NCI-H1436 (cell line): Measurements from ENCODE around the gene ZC3H10.
"Not testable (repeated sequence)": the region's sequence is repeated elsewhere in the genome, so short reads cannot be mapped to it uniquely, and the experiment has no call there.

Experiments
- DNase-seq: peaks from one replicate; lab custom pipeline; 2025; lab: John Stamatoyannopoulos, UW

ZC3H10 gene

GRCh38 chr12:56117778-56118687 lies at the start of gene ZC3H10:
ZC3H10 (plus strand) TSS chr12:56118266; CDS start chr12:56120563, 2,297 bp downstream.
- DNase-seq = peak; percentile 100

- no peak for DNase-seq
Measured at GRCh38 chr12:56071648-56072047, 46.4 kb upstream of the ZC3H10 start.

- DNase-seq = no peak
Measured at GRCh38 chr12:56074396-56074795, 43.7 kb upstream of the ZC3H10 start.

GRCh38 chr12:56077966-56078365 lies 40.1 kb upstream of the ZC3H10 start:
- not testable (repeated sequence) for DNase-seq

- no peak for DNase-seq
Measured at GRCh38 chr12:56078427-56078826, 39.6 kb upstream of the ZC3H10 start.

GRCh38 chr12:56078931-56079722 lies 38.9 kb upstream of the ZC3H10 start:
- DNase-seq = peak; percentile 31

GRCh38 chr12:56079723-56080555 lies 38.1 kb upstream of the ZC3H10 start, which contains the start of gene ERBB3:
ERBB3 (plus strand) TSS chr12:56080165; CDS start chr12:56080301, 136 bp downstream.
- peak; percentile 60 for DNase-seq

GRCh38 chr12:56080556-56081138 lies 37.4 kb upstream of the ZC3H10 start:
- no peak for DNase-seq

- no peak for DNase-seq
Measured at GRCh38 chr12:56081393-56082347, 36.4 kb upstream of the ZC3H10 start.

GRCh38 chr12:56082382-56082781 lies 35.7 kb upstream of the ZC3H10 start:
- no peak for DNase-seq

GRCh38 chr12:56082967-56083366 lies 35.1 kb upstream of the ZC3H10 start:
- DNase-seq = no peak

GRCh38 chr12:56084958-56085543 lies 33.0 kb upstream of the ZC3H10 start:
- no peak for DNase-seq

- DNase-seq = no peak
Measured at GRCh38 chr12:56086096-56086495, 32.0 kb upstream of the ZC3H10 start.

- DNase-seq = no peak
Measured at GRCh38 chr12:56086608-56087007, 31.5 kb upstream of the ZC3H10 start.

GRCh38 chr12:56087220-56087619 lies 30.8 kb upstream of the ZC3H10 start:
- DNase-seq = no peak

GRCh38 chr12:56097738-56098137 lies 20.3 kb upstream of the ZC3H10 start:
- DNase-seq = no peak

- DNase-seq = no peak
Measured at GRCh38 chr12:56098592-56098991, 19.5 kb upstream of the ZC3H10 start.

- no peak for DNase-seq
Measured at GRCh38 chr12:56099787-56100186, 18.3 kb upstream of the ZC3H10 start.

- no peak for DNase-seq
Measured at GRCh38 chr12:56101045-56101444, 17.0 kb upstream of the ZC3H10 start.

GRCh38 chr12:56102683-56103065 lies 15.4 kb upstream of the ZC3H10 start:
- no peak for DNase-seq
